HL-60/S4 (cell line): ENCODE results near the gene FAS.
"Not testable (repeated sequence)": the region's sequence is repeated elsewhere in the genome, so short reads cannot be mapped to it uniquely, and the experiment has no call there.

Experiments
- in situ Hi-C: fragments of 300-500 bp; cut with MboI; formaldehyde crosslinking; loops from 2 replicates; pipeline ENCODE4 v1.14.3; 2022; ENCODE audit warnings: low sequenced_read_pairs

Gene FAS

GRCh38 chr10:88991899-88992320 is 1.3 kb downstream of the FAS start:
- in situ Hi-C loops = no loop called here

- in situ Hi-C loops = no loop called here
Observed at GRCh38 chr10:88992921-88993524, 2.4 kb downstream of the FAS start.

GRCh38 chr10:88994019-88994418 is 3.4 kb downstream of the FAS start:
- in situ Hi-C loops = no loop called here

- in situ Hi-C loops = no loop called here
Observed at GRCh38 chr10:88995156-88995876, 4.7 kb downstream of the FAS start.

- in situ Hi-C loops = no loop called here
Observed at GRCh38 chr10:88996927-88997326, 6.3 kb downstream of the FAS start.

GRCh38 chr10:88999625-89000024 is 9.0 kb downstream of the FAS start:
- in situ Hi-C loops = no loop called here

- in situ Hi-C loops = no loop called here
Observed at GRCh38 chr10:89001024-89001728, 10.6 kb downstream of the FAS start.

GRCh38 chr10:89001729-89002072 is 11.1 kb downstream of the FAS start:
- in situ Hi-C loops = no loop called here

GRCh38 chr10:89002226-89002978 is 11.8 kb downstream of the FAS start:
- in situ Hi-C loops = no loop called here

GRCh38 chr10:89003344-89003743 is 12.7 kb downstream of the FAS start:
- in situ Hi-C loops = no loop called here

- in situ Hi-C loops = no loop called here
Observed at GRCh38 chr10:89007129-89007893, 16.7 kb downstream of the FAS start.

GRCh38 chr10:89018700-89019346 is 28.2 kb downstream of the FAS start:
- in situ Hi-C loops = not testable (repeated sequence)

GRCh38 chr10:89019569-89020327 is 29.1 kb downstream of the FAS start:
- in situ Hi-C loops = loop anchor here (10.0 kb wide), 1 partner anchor 205 kb away; no protein-coding TSS in a partner anchor

GRCh38 chr10:89021526-89021925 is 30.9 kb downstream of the FAS start:
- in situ Hi-C loops = loop anchor here (10.0 kb wide), 1 partner anchor 203 kb away; no protein-coding TSS in a partner anchor

- in situ Hi-C loops = loop anchor here (10.0 kb wide), 1 partner anchor 202 kb away; no protein-coding TSS in a partner anchor
Observed at GRCh38 chr10:89022734-89023133, 32.1 kb downstream of the FAS start.

- in situ Hi-C loops = loop anchor here (10.0 kb wide), 1 partner anchor 199 kb away; no protein-coding TSS in a partner anchor
Observed at GRCh38 chr10:89025453-89025852, 34.9 kb downstream of the FAS start.

GRCh38 chr10:89029181-89029580 is 38.6 kb downstream of the FAS start:
- in situ Hi-C loops = loop anchor here (10.0 kb wide), 1 partner anchor 196 kb away; no protein-coding TSS in a partner anchor

GRCh38 chr10:89029785-89030437 is 39.3 kb downstream of the FAS start:
- in situ Hi-C loops = loop anchor here (10.0 kb wide), 2 partner anchors 165 to 195 kb away; no protein-coding TSS in a partner anchor
